GM13976 (cell line): ENCODE results near the gene FTH1.

ENCODE experiments used
- DNase-seq: peaks from one replicate; pipeline ENCODE4 v3.0.0; 2012; ENCODE audit warnings: low spot score
- CTCF ChIP-seq: IDR thresholded peaks from 2 replicates; pipeline ENCODE4 v1.5.1; 2012; ENCODE audit warnings: borderline replicate concordance, mild to moderate bottlenecking; ENCODE audit not compliant: insufficient read depth; ENCODE audit errors: extremely low read depth, missing control alignments, control extremely low read depth
- in situ Hi-C: fragments of 300-500 bp; cut with MboI; formaldehyde crosslinking; loops from one replicate; pipeline ENCODE4 v1.12.0; 2022; ENCODE audit warnings: low sequenced_read_pairs, mixed read lengths, inconsistent platforms; ENCODE audit not compliant: unreplicated experiment

FTH1 gene

GRCh38 chr11:61919705-61920631, 47.5 kb downstream of the FTH1 start:
- DNase-seq = peak; percentile 22
- no peak for TF ChIP-seq CTCF
- in situ Hi-C loops = no loop called here

- no peak for TF ChIP-seq CTCF
- no peak for DNase-seq
- in situ Hi-C loops = no loop called here
Observed at GRCh38 chr11:61918938-61919704, 48.3 kb downstream of the FTH1 start.

- TF ChIP-seq CTCF = no peak
- peak; percentile 22 for DNase-seq
- in situ Hi-C loops = no loop called here
Observed at GRCh38 chr11:61918251-61918937, 49.0 kb downstream of the FTH1 start.

- in situ Hi-C loops = no loop called here
- TF ChIP-seq CTCF = no peak
- DNase-seq = peak; percentile 47
Observed at GRCh38 chr11:61917334-61918109, 49.9 kb downstream of the FTH1 start, which contains the start of gene RAB3IL1. RAB3IL1 (minus strand) TSS chr11:61917566; CDS start chr11:61917367, 199 bp downstream.

GRCh38 chr11:61916737-61917333, 50.6 kb downstream of the FTH1 start:
- DNase-seq = peak; percentile 48
- TF ChIP-seq CTCF = no peak
- in situ Hi-C loops = no loop called here
